Measurements from ENCODE around the gene CACNA2D1. TPM values are rescaled to one million over a fixed set of nuclear protein-coding genes. Genes with fewer than 3 reads are reported as not detected.

CACNA2D1 gene
- polyA plus RNA-seq, 2 of the 4 experiments (the other 2 are of a cell fraction) = 18.0 to 32.9 TPM

- FAIRE-seq = no peak
- H3K4me1 ChIP-seq = peaks cover 9% of the 10 kb centered on the region; the same call in 2 of the 3 replicates
- TF ChIP-seq RFX5 (IDR thresholded peaks at IDR 0.05) = no peak
- no peak for TF ChIP-seq ZNF302 (CRISPR knock-in tag; IDR thresholded peaks at IDR 0.05)
- TF ChIP-seq TFCP2L1 (CRISPR knock-in tag; IDR thresholded peaks at IDR 0.05) = no peak
- TF ChIP-seq NFE2L2 (conservative IDR thresholded peaks at IDR 0.05; ENCODE audit: low read length) = no peak
- no peak for TF ChIP-seq REST (IDR thresholded peaks at IDR 0.05)
- TF ChIP-seq HOXA7 (CRISPR knock-in tag; IDR thresholded peaks at IDR 0.05) = no peak
- TF ChIP-seq KDM5A (IDR thresholded peaks at IDR 0.05) = no peak
- no peak for TF ChIP-seq HEYL (CRISPR knock-in tag; IDR thresholded peaks at IDR 0.05)
- no peak for TF ChIP-seq HES2 (IDR thresholded peaks at IDR 0.05)
- H3K9me3 ChIP-seq = no peaks in the 10 kb centered on the region
- H3K4me2 ChIP-seq = no peak overlapping the region
- CTCF ChIA-PET = no interaction called here
- POLR2A ChIA-PET = no interaction called here
- H3K4me3 ChIP-seq = no peak overlapping the region
- ATAC-seq = no peak
- H3K27ac ChIP-seq = no peak overlapping the region
- no peak for DNase-seq (ENCODE audit: low read depth in 1 of 2, low spot score in 1 of 2)
- WGBS (ENCODE audit: missing lambda C conversion rate) = 82% methylated on average over 1 of the region's 1 CpG
These were observed 79.5 kb downstream of the CACNA2D1 start for GRCh38 chr7:82364048-82364447.

- no peak for DNase-seq (ENCODE audit: low read depth in 1 of 2, low spot score in 1 of 2)
- ATAC-seq = no peak; a peak in 1 of 6 replicates
- Histone ChIP-seq H3K4me3 (no peak overlapping the region), H3K27ac (no peak overlapping the region), H3K4me2 (no peak overlapping the region), H3K9me3 (no peaks in the 10 kb centered on the region), H3K4me1 (peaks cover 9% of the 10 kb centered on the region; the same call in 2 of the 3 replicates)
- WGBS (ENCODE audit: missing lambda C conversion rate) = 28% methylated on average over 2 of the region's 2 CpGs
- TF ChIP-seq PBX3 (IDR thresholded peaks at IDR 0.05) = no peak
- TF ChIP-seq GATA3 (IDR thresholded peaks at IDR 0.05; ENCODE audit: borderline replicate concordance) = no peak
- no peak for TF ChIP-seq JUN (IDR thresholded peaks at IDR 0.05)
- no peak for TF ChIP-seq BHLHE40 (IDR thresholded peaks at IDR 0.05; ENCODE audit: low read depth, low read length)
- TF ChIP-seq ZC3H11A (IDR thresholded peaks at IDR 0.05) = no peak
- TF ChIP-seq E2F6 (IDR thresholded peaks at IDR 0.05; ENCODE audit: borderline replicate concordance, low read depth) = no peak
- TF ChIP-seq TFCP2L1 (CRISPR knock-in tag; IDR thresholded peaks at IDR 0.05) = no peak
- no peak for TF ChIP-seq NR3C1 (IDR thresholded peaks at IDR 0.05)
- TF ChIP-seq ZSCAN20 (CRISPR knock-in tag; IDR thresholded peaks at IDR 0.05) = no peak
- no peak for TF ChIP-seq EP300 (IDR thresholded peaks at IDR 0.05)
- TF ChIP-seq CHD4 (IDR thresholded peaks at IDR 0.05; ENCODE audit: borderline replicate concordance) = no peak
- no peak for TF ChIP-seq RARB (CRISPR knock-in tag; IDR thresholded peaks at IDR 0.05)
- no peak for TF ChIP-seq KDM5A (IDR thresholded peaks at IDR 0.05)
- TF ChIP-seq EHF (CRISPR knock-in tag; IDR thresholded peaks at IDR 0.05) = no peak
- no peak for TF ChIP-seq HEYL (CRISPR knock-in tag; IDR thresholded peaks at IDR 0.05)
- TF ChIP-seq REST (IDR thresholded peaks at IDR 0.05) = no peak
- ChIA-PET CTCF (no interaction called here), POLR2A (no interaction called here)
- no peak for FAIRE-seq
These were observed 81.4 kb downstream of the CACNA2D1 start for GRCh38 chr7:82362129-82362706.
